ENCODE measurements around the gene SZRD1. TPM values are rescaled to one million over a fixed set of nuclear protein-coding genes. Genes with fewer than 3 reads are reported as not detected.

The SZRD1 gene
- total and polyA plus RNA-seq, 2 of the 4 experiments (the other 2 are of a cell fraction): 119 to 149 TPM

DNA sequence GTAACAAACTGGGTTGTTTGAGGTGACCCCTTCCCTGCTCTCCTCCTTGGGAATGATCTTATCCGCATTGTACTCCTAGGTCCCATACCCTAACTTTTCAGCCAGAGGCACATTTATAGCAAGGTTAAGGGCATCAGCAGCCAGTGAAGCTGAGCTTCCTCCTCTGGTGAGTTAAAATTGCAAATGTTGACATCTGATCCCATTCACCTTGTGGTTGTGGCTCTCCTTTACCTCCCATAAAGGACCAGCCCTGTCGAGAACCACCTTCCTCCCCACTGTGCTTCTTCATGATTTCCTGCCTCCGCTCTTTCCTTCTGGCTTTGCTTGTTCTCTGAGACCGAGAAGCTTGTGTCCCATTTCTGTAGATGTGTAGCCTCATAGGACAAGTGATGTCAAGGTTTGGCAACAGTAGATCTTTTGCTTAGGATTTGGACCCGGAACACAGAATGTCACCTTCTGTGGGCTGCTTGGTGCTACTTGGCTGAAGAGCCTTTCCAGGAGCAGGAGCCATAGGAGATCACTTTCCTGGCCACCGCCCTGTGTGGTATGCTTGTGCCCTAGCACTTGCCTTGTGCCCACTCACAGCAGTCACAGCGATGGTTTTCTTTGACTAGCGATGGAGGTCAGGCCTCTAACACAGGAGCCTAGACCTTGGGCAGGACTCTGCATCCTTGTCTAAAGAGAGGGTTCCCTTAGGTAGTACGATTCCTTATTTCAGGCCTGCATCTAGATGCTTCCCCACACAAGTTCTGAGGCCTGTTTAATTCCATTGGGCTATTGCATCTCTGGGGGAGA is 18.8 kb downstream of the SZRD1 start (continued):
- TF ChIP-seq RAD21 (IDR thresholded peaks at IDR 0.05; ENCODE audit: low read length): no peak

DNA sequence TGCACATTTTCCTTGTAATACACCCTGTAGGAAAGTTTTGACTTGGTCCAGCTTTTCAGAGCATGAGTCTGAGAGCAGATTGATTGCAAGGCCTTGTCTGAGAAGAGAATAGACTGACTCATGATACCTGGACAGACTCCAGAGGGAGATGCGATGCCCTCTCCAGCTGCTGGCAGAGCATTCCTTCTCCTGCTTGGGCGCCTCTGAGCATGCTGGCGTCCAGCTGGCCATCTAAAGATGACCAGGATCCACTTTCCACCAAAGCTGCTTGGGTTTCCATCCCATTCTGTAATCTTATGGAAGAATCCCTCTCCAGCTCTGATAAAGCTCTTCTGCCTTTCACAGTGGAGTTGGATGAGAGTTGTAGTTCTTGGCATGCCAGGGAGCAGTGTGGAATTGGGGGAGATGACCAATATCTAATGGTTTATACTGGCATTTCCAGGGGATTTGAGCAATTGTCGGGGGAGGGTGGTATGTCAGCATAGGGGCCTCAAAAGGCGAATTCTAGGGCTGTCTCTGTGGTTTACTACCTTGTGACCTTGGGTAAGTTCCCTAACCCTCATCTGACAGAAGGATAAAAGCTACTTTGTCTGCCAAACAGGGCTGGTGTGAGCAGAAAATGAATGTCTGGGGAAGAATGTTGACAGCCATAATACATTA is 19.5 kb downstream of the SZRD1 start:
- BruUV-seq (replicated peaks): no TSS peak

More for the DNA sequence above, 19.5 kb downstream of the SZRD1 start:
- WGBS, 2 experiments (ENCODE audit: extremely low coverage in 2 of 2, insufficient read length in 1 of 2): no CpG with 5 or more reads among the region's 5 CpGs
- CTCF ChIA-PET: interaction anchor here (0.6 to 0.9 kb wide), 2 partner anchors 10 to 23 kb away, joined by 3 to 4 read pairs; no protein-coding TSS in a partner anchor
- H3K56ac ChIP-seq (ENCODE audit: extremely low read depth, insufficient read depth, low read length): no peak overlapping the region; the same call in 1 of the 2 replicates
- H4K5ac ChIP-seq (ENCODE audit: low read depth, low read length): no peak overlapping the region
- no peak overlapping the region for H3K14ac ChIP-seq (replicated peaks; ENCODE audit: low read depth, low read length)
- H3K36me3 ChIP-seq (ENCODE audit: control insufficient read depth, insufficient read depth, low read length): no peaks in the 10 kb centered on the region
- 0 out of 2 replicates have a peak overlapping the region, but pooled peaks have one; percentile 18 for H2BK20ac ChIP-seq (ENCODE audit: low read depth, low read length)
- H3K4me3 ChIP-seq (ENCODE audit: insufficient read depth, low read depth, low read length): no peak overlapping the region
- peak; percentile 50 for ATAC-seq (ENCODE audit: low read depth)
- peak overlapping the region; percentile 67 for H3K4me2 ChIP-seq (ENCODE audit: low read depth, low read length)
- 0 out of 2 replicates have a peak overlapping the region, but pooled peaks have one; percentile 5 for H2AK5ac ChIP-seq (ENCODE audit: low read depth, low read length)
- H3K23ac ChIP-seq (ENCODE audit: low read depth, low read length): peak overlapping the region; percentile 4; the same call in 1 of the 2 replicates
- H2BK15ac ChIP-seq (ENCODE audit: low read depth, low read length): no peak overlapping the region
- H3K9ac ChIP-seq (ENCODE audit: low read depth, low read length): no peak overlapping the region
- H2BK5ac ChIP-seq (ENCODE audit: low read depth, low read length, poor library complexity, severe bottlenecking): peak overlapping the region; percentile 67
- peak overlapping the region; percentile 49 for H2AK9ac ChIP-seq (replicated peaks; ENCODE audit: low read depth, low read length, poor library complexity)
- H3K4me1 ChIP-seq (ENCODE audit: control insufficient read depth, insufficient read depth, low read length): peaks cover 24% of the 10 kb centered on the region
- H3K79me1 ChIP-seq (ENCODE audit: low read depth in 1 of 2, low read length in 2 of 2): peaks cover 17 to 76% of the 10 kb centered on the region in 2 experiments
- intact Hi-C loops (cut with micrococcal nuclease) (no loop called here), dilution Hi-C loops (cut with HindIII; ENCODE audit: low sequenced_read_pairs, unreplicated experiment) (no loop called here), in situ Hi-C loops (cut with MboI; ENCODE audit: low sequenced_read_pairs) (no loop called here)
- H3K27me3 ChIP-seq (ENCODE audit: control insufficient read depth, insufficient read depth, low read length): no peaks in the 10 kb centered on the region
- peaks cover 72% of the 10 kb centered on the region for H4K20me1 ChIP-seq (ENCODE audit: insufficient read depth, low read length)
- H2BK120ac ChIP-seq (ENCODE audit: low read depth, low read length): peak overlapping the region; percentile 49; the same call in 1 of the 2 replicates
- peak overlapping the region; percentile 12; the same call in 1 of the 2 replicates for H3K27ac ChIP-seq (ENCODE audit: insufficient read depth, low read length)
- H4K8ac ChIP-seq (ENCODE audit: low read depth in 2 of 2, low read length in 2 of 2): peak overlapping the region in 1 of 2 experiments; percentile 4; a peak in 1 of 4 replicates
- DNase-seq: peak; percentile 76
- POLR2A ChIA-PET (ENCODE audit: unreplicated experiment): interaction anchor here (0.8 kb wide), 1 partner anchor 11 kb away, joined by 3 read pairs; no protein-coding TSS in a partner anchor
- peaks cover 45% of the 10 kb centered on the region for H3K9me1 ChIP-seq (ENCODE audit: insufficient read depth, low read length)
- no peak overlapping the region for H4K91ac ChIP-seq (ENCODE audit: insufficient read depth, low read depth, low read length)
- H3K9me3 ChIP-seq (ENCODE audit: control insufficient read depth, insufficient read depth, low read length): no peaks in the 10 kb centered on the region
- H3K4ac ChIP-seq (ENCODE audit: low read depth, low read length): peak overlapping the region; percentile 47
- H3K18ac ChIP-seq (ENCODE audit: low read depth, low read length): peak overlapping the region; percentile 13
- no peak for TF ChIP-seq RAD21 (IDR thresholded peaks at IDR 0.05; ENCODE audit: low read length)
- TF ChIP-seq MAZ (IDR thresholded peaks at IDR 0.05; ENCODE audit: borderline replicate concordance, low read depth, low read length): no peak
- peak; percentile 58; the same call in 1 of the 2 replicates for TF ChIP-seq NFE2L2 (IDR thresholded peaks at IDR 0.05; ENCODE audit: low read depth, low read length)
- TF ChIP-seq RCOR1 (IDR thresholded peaks at IDR 0.05; ENCODE audit: insufficient replicate concordance, low read length): peak; percentile 13
- no peak for TF ChIP-seq MXI1 (IDR thresholded peaks at IDR 0.05; ENCODE audit: borderline replicate concordance, low read depth, low read length)
- H2AFZ ChIP-seq (replicated peaks; ENCODE audit: low read length, poor library complexity): no peak overlapping the region

All from IMR-90 (cell line).